HepG2 (cell line): Measurements from ENCODE around the gene MYO7A. TPM values are rescaled to one million over a fixed set of nuclear protein-coding genes. Genes with fewer than 3 reads are reported as not detected.

Experiments used
- FOXM1 ChIP-seq: sonication (generic); formaldehyde crosslinking; IDR thresholded peaks from 2 replicates; pipeline ENCODE4 v1.5.0; 2020; ENCODE audit warnings: missing genetic modification reagents
- GATAD2A ChIP-seq: IDR thresholded peaks from 2 replicates; pipeline ENCODE4 v1.6.1; 2016
- GZF1 ChIP-seq: sonication (generic); formaldehyde crosslinking; IDR thresholded peaks from 2 replicates; pipeline ENCODE4 v1.5.1; 2020; ENCODE audit warnings: mild to moderate bottlenecking, missing genetic modification reagents
- HOXA3 ChIP-seq: sonication (generic); formaldehyde crosslinking; IDR thresholded peaks from 2 replicates; pipeline ENCODE4 v1.5.0; 2020; ENCODE audit warnings: missing genetic modification reagents
- IKZF4 ChIP-seq: sonication (generic); formaldehyde crosslinking; IDR thresholded peaks from 2 replicates; pipeline ENCODE4 v1.5.1; 2020; ENCODE audit warnings: borderline replicate concordance, mild to moderate bottlenecking, low read depth, missing genetic modification reagents; ENCODE audit errors: not compliant biosample characterization
- KAT7 ChIP-seq: IDR thresholded peaks from 2 replicates; pipeline ENCODE4 v1.6.1; 2018; ENCODE audit warnings: borderline replicate concordance, missing compliant biosample characterization
- MIXL1 ChIP-seq: IDR thresholded peaks from 2 replicates; pipeline ENCODE4 v1.6.1; 2016
- MTA1 ChIP-seq: sonication (generic); formaldehyde crosslinking; IDR thresholded peaks from 2 replicates; pipeline ENCODE4 v1.4.0; 2020; ENCODE audit warnings: missing genetic modification reagents, mild to moderate bottlenecking, borderline replicate concordance
- RAD21 ChIP-seq: fragments of 450-650 bp; formaldehyde crosslinking; IDR thresholded peaks from 2 replicates; pipeline ENCODE4 v1.5.0; 2020; ENCODE audit warnings: mild to moderate bottlenecking
- SRF ChIP-seq: IDR thresholded peaks from 2 replicates; pipeline ENCODE4 v1.6.1; 2011; ENCODE audit warnings: mild to moderate bottlenecking, low read depth, low read length, moderate library complexity
- USF2 ChIP-seq, 2 experiments: sonication (generic) in 1 of 2; formaldehyde crosslinking in 1 of 2; IDR thresholded peaks; 2 replicates each; pipeline versions ENCODE4 v1.5.1 to v1.6.1; 2011 to 2020; ENCODE audit warnings: borderline replicate concordance in 1 of 2, low read depth in 1 of 2, low read length in 1 of 2, mild to moderate bottlenecking in 1 of 2, missing genetic modification reagents in 1 of 2, moderate library complexity in 1 of 2
- ZFP36L2 ChIP-seq: sonication (generic); formaldehyde crosslinking; IDR thresholded peaks from 2 replicates; pipeline ENCODE4 v1.4.0; 2020; ENCODE audit warnings: missing genetic modification reagents
- ZNF138 ChIP-seq: sonication (generic); formaldehyde crosslinking; IDR thresholded peaks from 2 replicates; pipeline ENCODE4 v1.5.0; 2020; ENCODE audit warnings: mild to moderate bottlenecking, low read depth, missing genetic modification reagents
- ZNF589 ChIP-seq: sonication (generic); formaldehyde crosslinking; conservative IDR thresholded peaks from 2 replicates; pipeline ENCODE4 v1.8.0; 2022; ENCODE audit warnings: mild to moderate bottlenecking, moderate library complexity, missing genetic modification reagents
- ZNF704 ChIP-seq: sonication (generic); formaldehyde crosslinking; IDR thresholded peaks from 2 replicates; pipeline ENCODE4 v1.8.1; 2023; ENCODE audit warnings: mild to moderate bottlenecking, inconsistent platforms, moderate library complexity, missing genetic modification reagents, borderline replicate concordance
- ZNF777 ChIP-seq: sonication (generic); formaldehyde crosslinking; IDR thresholded peaks from 2 replicates; pipeline ENCODE4 v1.4.0; 2020; ENCODE audit warnings: missing genetic modification reagents
- polyA plus RNA-seq, 8 experiments: library from polyadenylated mRNA; depleted of rRNA in 3 of 8; stranded (reverse) in 7 of 8; unstranded in 1 of 8; fragments of >200 nt; fragmentation: Illumina TruSeq in 4 of 8; extraction: Trizol in 4 of 8; gene quantifications; 2 replicates each; pipeline versions ENCODE4 v1.2.1 to v1.2.3, GENCODE V29; 2011 to 2016; ENCODE audit warnings: low read depth in 4 of 8, missing spikeins in 1 of 8, mixed read lengths in 1 of 8; ENCODE audit not compliant: insufficient read depth in 1 of 8
- total RNA-seq, 5 experiments: library from RNA; depleted of rRNA; stranded (reverse); fragments of >200 nt; fragmentation: Illumina TruSeq; extraction: Trizol; gene quantifications; 2 replicates each; pipeline ENCODE4 v1.2.3, GENCODE V29; 2016; ENCODE audit warnings: low read depth in 1 of 5
- TF ChIP-seq, protein P1 (sequence below): sonication (generic); formaldehyde crosslinking; conservative IDR thresholded peaks from 2 replicates; pipeline ENCODE4 v1.8.1; 2023; ENCODE audit warnings: missing genetic modification reagents
- TF ChIP-seq, protein P2 (sequence below): sonication (generic); formaldehyde crosslinking; IDR thresholded peaks from 2 replicates; pipeline ENCODE4 v1.4.0; 2020; ENCODE audit warnings: missing genetic modification reagents, borderline replicate concordance
- TF ChIP-seq, protein P3 (sequence below): sonication (generic); formaldehyde crosslinking; IDR thresholded peaks from 2 replicates; pipeline ENCODE4 v1.8.0; 2022; ENCODE audit warnings: missing genetic modification reagents, low read depth, mild to moderate bottlenecking, borderline replicate concordance

The MYO7A gene
- total and polyA plus RNA-seq, 2 of the 13 experiments (the other 11 are each of a cell fraction or from before 2014, with no cell fraction given) = 7.5 to 10.0 TPM

DNA sequence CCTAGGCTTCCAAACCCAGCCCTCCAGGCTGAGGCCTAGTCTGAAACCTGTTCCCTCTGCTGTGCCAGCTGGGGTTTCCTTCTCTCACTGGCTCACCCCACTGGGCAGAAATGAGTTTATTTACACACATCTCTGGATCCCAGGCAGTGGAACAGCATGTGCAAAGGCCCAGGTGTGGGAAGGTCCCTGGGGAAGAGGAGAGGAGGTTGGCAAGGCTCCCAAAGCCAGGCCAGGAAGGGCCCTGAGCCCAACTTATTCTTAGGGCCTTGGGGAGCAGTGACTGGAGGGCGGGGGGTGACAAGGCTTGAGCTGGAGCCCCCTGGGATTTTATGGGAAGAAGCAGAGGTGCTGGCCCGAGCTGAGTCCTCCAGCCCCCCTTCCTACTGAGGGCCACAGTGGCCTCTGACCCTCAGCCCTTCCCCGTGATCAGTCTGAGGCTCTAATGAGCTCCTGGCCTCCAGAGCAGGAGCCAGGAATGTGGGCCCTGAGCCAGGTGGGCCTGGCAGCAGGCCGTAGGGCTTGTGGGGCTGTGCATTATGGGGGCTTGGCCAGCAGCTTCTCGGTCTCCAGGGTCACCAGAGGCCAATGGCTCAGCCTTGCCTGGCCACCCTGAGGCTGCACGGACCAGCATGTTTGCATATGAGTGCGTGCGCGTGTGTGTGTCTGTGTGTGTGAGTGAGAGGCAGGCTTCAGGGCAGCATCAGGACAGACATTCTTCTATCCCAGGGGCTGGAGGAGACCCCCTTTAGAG, 2.9 kb downstream of the MYO7A start (continued):
- no peak for TF ChIP-seq RAD21 (CRISPR knock-in tag)
- TF ChIP-seq, protein P1, sequence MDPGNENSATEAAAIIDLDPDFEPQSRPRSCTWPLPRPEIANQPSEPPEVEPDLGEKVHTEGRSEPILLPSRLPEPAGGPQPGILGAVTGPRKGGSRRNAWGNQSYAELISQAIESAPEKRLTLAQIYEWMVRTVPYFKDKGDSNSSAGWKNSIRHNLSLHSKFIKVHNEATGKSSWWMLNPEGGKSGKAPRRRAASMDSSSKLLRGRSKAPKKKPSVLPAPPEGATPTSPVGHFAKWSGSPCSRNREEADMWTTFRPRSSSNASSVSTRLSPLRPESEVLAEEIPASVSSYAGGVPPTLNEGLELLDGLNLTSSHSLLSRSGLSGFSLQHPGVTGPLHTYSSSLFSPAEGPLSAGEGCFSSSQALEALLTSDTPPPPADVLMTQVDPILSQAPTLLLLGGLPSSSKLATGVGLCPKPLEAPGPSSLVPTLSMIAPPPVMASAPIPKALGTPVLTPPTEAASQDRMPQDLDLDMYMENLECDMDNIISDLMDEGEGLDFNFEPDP (CRISPR knock-in tag) = no peak
- TF ChIP-seq MIXL1 (CRISPR knock-in tag) = 0 out of 2 replicates have a peak, but pooled peaks have one; percentile 40
- TF ChIP-seq ZNF138 (CRISPR knock-in tag) = no peak
- no peak for TF ChIP-seq ZNF704
- no peak; the same call in 1 of the 2 replicates for TF ChIP-seq KAT7 (CRISPR knock-in tag)
- TF ChIP-seq, protein P2, sequence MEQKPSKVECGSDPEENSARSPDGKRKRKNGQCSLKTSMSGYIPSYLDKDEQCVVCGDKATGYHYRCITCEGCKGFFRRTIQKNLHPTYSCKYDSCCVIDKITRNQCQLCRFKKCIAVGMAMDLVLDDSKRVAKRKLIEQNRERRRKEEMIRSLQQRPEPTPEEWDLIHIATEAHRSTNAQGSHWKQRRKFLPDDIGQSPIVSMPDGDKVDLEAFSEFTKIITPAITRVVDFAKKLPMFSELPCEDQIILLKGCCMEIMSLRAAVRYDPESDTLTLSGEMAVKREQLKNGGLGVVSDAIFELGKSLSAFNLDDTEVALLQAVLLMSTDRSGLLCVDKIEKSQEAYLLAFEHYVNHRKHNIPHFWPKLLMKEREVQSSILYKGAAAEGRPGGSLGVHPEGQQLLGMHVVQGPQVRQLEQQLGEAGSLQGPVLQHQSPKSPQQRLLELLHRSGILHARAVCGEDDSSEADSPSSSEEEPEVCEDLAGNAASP (CRISPR knock-in tag) = peak; percentile 93; the same call in 1 of the 2 replicates
- no peak for TF ChIP-seq IKZF4 (CRISPR knock-in tag)
- TF ChIP-seq ZFP36L2 (CRISPR knock-in tag) = no peak
- TF ChIP-seq, protein P3, sequence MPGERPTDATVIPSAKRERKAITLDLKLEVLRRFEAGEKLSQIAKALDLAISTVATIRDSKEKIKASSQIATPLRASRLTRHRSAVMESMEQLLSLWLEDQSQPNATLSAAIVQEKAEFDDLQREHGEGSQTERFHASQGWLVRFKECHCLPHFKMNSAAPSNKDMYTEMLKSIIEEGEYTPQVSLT (CRISPR knock-in tag) = no peak
- TF ChIP-seq FOXM1 (CRISPR knock-in tag) = no peak
- no peak for TF ChIP-seq USF2 (IDR thresholded peaks at IDR 0.05; ENCODE audit: low read depth, low read length)
- TF ChIP-seq USF2 (CRISPR knock-in tag; IDR thresholded peaks at IDR 0.05; ENCODE audit: borderline replicate concordance) = no peak
- no peak for TF ChIP-seq ZNF589
- peak; percentile 92; the same call in 1 of the 2 replicates for TF ChIP-seq MTA1 (CRISPR knock-in tag)
- no peak for TF ChIP-seq SRF
- peak; percentile 74 for TF ChIP-seq HOXA3 (CRISPR knock-in tag)
- 0 out of 2 replicates have a peak, but pooled peaks have one; percentile 54 for TF ChIP-seq GZF1 (CRISPR knock-in tag)
- TF ChIP-seq GATAD2A (CRISPR knock-in tag) = peak; percentile 64; the same call in 1 of the 2 replicates
- TF ChIP-seq ZNF777 = no peak
